GM12874 (cell line): ENCODE results near the gene UGGT1.

Experiments used
- TF ChIP-seq, protein P1 (sequence below): IDR thresholded peaks from 2 replicates; pipeline ENCODE4 v1.5.1; 2011; ENCODE audit warnings: low read depth, mild to moderate bottlenecking, control low read depth, low read length, moderate library complexity; ENCODE audit not compliant: insufficient read depth

UGGT1 gene

DNA sequence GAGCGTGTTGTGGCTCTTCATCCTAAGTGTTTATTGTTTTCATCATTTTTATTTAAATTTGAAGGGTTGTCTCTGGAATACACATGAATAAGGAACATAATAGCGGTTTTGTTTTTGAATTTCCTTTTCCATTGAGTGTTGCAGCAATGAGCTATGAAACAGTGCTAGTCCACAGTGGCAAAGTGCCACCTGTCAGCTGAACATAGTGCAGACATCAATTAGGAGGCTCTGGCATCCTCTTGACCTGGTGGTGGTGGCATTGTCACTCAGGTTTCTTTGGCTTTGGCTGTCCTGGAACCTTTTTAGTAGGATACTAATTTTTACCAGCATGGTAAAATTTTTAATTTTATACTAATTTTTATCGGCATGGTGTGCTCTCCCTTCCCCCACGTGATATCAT is 63.2 kb downstream of the UGGT1 start:
- TF ChIP-seq, protein P1, sequence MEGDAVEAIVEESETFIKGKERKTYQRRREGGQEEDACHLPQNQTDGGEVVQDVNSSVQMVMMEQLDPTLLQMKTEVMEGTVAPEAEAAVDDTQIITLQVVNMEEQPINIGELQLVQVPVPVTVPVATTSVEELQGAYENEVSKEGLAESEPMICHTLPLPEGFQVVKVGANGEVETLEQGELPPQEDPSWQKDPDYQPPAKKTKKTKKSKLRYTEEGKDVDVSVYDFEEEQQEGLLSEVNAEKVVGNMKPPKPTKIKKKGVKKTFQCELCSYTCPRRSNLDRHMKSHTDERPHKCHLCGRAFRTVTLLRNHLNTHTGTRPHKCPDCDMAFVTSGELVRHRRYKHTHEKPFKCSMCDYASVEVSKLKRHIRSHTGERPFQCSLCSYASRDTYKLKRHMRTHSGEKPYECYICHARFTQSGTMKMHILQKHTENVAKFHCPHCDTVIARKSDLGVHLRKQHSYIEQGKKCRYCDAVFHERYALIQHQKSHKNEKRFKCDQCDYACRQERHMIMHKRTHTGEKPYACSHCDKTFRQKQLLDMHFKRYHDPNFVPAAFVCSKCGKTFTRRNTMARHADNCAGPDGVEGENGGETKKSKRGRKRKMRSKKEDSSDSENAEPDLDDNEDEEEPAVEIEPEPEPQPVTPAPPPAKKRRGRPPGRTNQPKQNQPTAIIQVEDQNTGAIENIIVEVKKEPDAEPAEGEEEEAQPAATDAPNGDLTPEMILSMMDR = no peak

DNA sequence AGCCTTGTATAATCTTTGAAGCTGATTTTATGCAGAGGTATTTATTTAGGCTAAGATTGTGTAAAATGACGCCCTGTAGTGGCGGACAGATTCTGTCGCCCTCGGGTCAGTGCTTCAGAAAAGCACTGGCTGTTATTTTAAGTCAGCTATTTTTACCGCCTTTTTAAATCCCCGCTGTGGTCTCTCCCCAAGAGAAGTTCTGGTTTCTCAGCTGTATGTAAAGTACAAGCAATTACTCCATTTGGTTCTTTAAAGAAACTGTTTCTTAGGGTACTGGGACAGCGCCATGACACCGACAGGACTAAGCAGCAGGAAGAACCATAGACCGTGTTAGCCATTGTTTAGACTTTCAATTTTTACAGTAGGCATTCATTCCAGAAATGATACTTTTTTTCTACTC is 65.0 kb downstream of the UGGT1 start:
- TF ChIP-seq, protein P1 = no peak

DNA sequence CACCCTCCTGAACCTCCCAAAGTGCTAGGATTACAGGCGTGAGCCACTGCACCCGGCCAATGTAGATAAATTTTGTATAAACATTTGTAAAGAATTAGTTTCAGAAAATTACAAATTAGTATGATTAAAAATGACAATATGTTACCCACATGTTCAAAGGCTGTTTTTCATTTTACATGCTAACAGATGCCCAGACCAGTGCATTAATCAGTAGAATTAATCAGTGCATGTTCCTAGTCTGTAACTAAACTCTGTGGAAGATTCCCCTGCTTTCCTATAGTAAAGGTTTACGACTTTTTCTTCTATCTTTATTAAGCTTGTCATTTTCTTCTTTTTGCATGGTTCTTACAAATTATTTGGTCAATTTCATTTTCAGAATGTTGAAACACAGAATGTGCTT is 65.8 kb downstream of the UGGT1 start:
- TF ChIP-seq, protein P1 = no peak

DNA sequence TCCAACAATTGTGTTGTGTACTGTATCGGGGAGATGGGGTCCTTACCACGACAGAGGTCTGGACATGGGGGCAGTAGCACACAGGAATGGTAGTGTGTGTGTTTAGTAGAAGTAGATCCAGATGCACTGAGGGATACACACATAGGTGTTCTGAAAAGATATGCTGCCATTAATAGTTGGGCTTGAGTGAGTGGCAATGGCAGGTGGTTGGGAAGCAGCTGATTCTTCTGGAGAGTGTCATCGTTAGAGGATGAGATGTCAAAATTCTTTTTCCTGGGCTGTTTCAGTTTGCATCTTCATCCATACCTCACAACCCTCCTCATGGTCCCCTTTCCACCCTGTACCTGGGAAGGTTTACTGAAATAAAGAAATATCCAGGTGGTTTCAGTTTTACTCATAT is 66.6 kb downstream of the UGGT1 start:
- TF ChIP-seq, protein P1 = no peak

DNA sequence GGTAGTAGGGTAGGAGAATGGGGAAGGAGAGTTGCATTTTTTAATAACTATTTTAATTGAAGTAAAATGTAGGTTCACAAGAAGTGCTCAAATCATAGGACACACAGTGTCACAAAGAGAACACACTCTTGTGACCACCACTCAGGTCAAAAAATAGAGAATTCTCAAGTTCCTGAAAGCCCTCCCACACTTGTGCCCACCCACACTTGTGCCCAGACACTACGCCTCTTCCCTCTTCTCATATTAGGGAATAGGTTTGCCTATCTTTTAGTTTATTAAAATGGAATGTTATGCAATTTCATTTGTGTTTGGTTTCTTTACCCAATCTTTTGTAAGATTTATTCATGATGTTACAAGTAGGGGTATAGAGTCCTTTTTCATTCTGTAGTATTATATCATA is 67.2 kb downstream of the UGGT1 start:
- TF ChIP-seq, protein P1 = no peak

DNA sequence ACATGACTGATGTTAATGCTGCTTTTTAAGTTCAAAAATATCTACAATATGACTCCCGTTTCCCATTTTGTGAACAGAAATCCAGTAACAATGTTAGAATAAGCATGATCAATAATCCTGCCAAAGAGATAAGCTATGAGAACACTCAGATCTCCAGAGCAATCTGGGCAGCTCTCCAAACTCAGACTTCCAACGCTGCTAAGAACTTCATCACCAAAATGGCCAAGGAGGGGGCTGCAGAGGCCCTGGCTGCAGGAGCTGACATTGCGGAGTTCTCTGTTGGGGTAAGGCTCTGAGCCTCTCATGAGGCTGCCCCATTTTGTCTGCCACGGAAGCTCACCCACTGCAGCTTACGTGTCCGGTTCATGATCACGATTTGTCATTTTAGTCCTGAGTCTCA is 68.4 kb downstream of the UGGT1 start:
- TF ChIP-seq, protein P1 = no peak

DNA sequence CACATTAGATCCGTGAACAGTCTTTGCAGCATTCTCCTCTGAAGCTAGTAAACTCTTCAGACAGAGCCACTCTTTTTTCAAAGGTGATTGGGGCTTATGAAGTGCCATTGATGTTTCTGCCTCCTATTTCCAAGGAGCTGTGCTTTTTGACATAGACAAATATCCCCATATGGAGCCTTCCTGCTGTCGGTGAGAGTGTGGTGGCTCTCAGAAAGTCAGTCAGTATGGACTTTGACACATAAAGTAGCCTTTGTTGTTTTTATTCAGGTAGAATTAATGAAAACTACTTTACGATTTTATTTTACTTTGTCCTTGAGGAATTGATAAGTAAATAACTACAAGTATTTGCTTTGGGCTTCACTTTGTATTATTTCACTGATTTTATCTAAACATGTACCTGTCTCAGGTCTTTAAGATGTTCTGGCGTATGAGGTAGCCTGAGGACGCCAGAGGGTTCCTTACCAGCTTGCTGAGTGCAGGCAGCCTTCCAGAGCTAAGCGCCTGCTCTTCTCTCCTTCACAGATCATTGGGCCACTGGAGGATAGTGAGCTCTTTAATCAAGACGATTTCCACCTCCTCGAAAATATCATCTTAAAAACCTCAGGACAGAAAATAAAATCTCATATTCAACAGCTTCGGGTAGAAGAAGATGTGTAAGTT is 69.7 kb downstream of the UGGT1 start:
- TF ChIP-seq, protein P1 = no peak
